ENCODE data around the gene CSHL1.
A peak's percentile ranks its signal among the peaks of the same experiment; 100 is the strongest.
"Not testable (repeated sequence)": the region's sequence is repeated elsewhere in the genome, so short reads cannot be mapped to it uniquely, and the experiment has no call there.

The CSHL1 gene

DNA sequence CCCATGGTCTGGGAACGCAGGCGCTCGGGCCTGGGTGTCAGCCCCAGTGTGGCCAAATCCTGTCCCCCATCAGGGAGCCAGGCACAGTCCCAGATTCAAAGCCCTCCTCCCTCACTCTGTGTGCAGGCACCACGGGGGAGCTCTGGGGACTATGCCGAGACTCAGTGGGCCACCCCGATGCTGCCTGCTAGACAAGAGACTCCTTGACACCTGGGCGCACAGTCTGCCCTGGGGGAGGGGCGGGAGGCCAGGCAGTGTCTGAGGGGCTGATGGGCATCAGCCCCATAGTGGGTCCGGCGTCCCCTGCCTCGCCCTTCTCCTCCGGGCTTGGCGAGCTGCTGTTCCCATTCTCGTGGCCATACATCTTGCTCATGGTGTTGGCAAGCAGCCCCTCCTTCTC lies 29.5 kb upstream of the CSHL1 start:
- no peak for DNase-seq (ENCODE audit: low read depth in 2 of 2)

- no peak for DNase-seq (ENCODE audit: low read depth in 2 of 2)
Measured at GRCh38 chr17:63939884-63940283, 28.8 kb upstream of the CSHL1 start.

- DNase-seq (ENCODE audit: low read depth in 2 of 2), result no peak
Measured at GRCh38 chr17:63939401-63939800, 28.3 kb upstream of the CSHL1 start.

DNA sequence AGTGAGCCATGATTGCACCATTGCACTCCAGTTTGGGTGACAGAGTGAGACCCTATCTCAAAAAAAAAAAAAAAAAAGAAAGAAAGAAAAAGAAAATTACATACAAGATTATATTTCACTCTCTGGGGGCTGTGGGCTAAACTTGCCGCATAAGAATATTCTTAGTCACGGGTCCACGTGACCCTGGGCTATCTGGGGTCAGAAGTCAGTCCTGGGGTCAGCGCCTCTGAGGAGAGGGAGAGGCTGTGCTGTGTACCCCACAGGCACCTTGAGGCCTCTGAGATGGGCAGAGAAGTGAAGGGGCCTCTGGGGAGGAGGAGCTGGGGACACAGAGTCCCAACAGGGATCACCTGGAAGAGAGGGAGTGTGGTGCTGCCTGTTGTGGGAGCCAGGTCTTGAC lies 26.9 kb upstream of the CSHL1 start:
- DNase-seq (ENCODE audit: low read depth in 2 of 2), result no peak

GRCh38 chr17:63937319-63937718 lies 26.3 kb upstream of the CSHL1 start:
- DNase-seq (ENCODE audit: low read depth in 2 of 2), result no peak

DNA sequence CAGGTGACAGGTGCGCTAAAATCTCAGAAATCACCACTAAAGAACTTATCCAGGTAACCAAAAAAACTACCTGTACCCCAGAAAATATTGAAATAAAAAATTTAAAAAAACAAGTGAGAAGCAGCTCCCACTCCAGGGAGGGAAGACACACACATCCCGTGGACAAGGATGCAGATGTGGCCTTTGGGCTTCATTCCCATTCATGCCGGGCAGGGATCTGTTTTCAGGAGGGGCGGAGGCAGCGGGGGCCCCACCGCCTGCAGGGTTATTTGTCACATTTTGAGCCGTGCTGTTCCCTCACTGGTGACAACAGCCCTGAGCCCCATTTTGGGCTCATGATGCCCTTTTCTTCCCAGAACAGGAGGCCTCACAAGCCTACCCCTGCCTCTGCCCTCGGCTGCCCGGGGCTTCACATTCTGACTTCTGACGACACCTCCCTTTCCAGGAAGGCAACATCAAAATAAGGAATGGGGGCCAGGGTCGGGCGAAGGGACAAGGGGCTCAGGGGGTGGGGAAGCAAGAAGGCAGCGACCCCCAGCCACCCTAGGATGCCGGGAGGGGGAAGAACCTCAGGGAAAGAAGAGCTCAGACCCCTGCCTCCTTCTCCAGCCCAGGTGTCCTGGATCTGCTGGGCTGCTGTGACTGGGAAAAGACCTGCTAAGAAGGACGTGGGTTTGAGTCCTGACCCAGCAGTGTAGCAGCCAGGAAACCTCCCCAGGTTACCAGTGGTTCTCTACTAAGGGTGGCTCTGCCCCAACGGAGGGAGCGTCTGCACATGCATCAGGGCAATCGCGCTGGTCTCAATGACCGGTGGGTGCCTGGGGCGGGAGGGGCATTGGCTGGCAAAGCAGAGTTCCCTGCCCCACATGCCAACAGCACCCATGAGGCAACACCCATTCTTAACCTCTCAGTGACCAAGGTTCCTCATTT lies 23.4 kb upstream of the CSHL1 start:
- no peak for DNase-seq (ENCODE audit: low read depth in 2 of 2)

GRCh38 chr17:63933598-63933997 lies 22.5 kb upstream of the CSHL1 start:
- no peak for DNase-seq (ENCODE audit: low read depth in 2 of 2)

DNA sequence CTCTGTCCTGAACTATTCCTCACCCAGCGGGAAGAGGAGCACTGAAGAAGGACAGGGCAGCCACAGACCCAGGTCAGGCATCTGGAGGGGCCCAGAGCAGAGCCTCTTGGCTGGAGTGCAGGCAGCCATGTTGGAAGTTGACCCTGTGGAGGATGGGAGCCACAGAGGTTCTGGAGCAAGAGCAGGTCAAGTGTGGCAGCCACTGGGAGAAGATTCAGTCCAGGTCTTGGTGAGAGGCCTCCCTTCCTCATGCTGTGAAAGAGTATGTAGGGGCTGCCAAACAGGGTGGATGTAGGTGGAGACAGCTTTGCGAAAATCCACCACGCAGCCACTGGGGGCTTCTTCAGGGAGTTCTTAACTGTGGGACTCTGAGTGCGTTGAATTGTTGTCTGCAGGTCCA lies 21.7 kb upstream of the CSHL1 start:
- DNase-seq (ENCODE audit: low read depth in 2 of 2), result no peak

GRCh38 chr17:63931981-63932561 lies 21.0 kb upstream of the CSHL1 start, which contains the start of gene CD79B:
Gene CD79B, minus strand, starts transcription at chr17:63932331. Its CDS starts 70 bp downstream, at chr17:63932261.
- peak in 1 of 2 donors; percentile 21 for DNase-seq (ENCODE audit: low read depth in 2 of 2)

GRCh38 chr17:63930951-63931575 lies 20.0 kb upstream of the CSHL1 start:
- DNase-seq (ENCODE audit: low read depth in 2 of 2), result peak; percentile 39 to 52

- no peak for DNase-seq (ENCODE audit: low read depth in 2 of 2)
Measured at GRCh38 chr17:63929860-63930766, 19.1 kb upstream of the CSHL1 start.

DNA sequence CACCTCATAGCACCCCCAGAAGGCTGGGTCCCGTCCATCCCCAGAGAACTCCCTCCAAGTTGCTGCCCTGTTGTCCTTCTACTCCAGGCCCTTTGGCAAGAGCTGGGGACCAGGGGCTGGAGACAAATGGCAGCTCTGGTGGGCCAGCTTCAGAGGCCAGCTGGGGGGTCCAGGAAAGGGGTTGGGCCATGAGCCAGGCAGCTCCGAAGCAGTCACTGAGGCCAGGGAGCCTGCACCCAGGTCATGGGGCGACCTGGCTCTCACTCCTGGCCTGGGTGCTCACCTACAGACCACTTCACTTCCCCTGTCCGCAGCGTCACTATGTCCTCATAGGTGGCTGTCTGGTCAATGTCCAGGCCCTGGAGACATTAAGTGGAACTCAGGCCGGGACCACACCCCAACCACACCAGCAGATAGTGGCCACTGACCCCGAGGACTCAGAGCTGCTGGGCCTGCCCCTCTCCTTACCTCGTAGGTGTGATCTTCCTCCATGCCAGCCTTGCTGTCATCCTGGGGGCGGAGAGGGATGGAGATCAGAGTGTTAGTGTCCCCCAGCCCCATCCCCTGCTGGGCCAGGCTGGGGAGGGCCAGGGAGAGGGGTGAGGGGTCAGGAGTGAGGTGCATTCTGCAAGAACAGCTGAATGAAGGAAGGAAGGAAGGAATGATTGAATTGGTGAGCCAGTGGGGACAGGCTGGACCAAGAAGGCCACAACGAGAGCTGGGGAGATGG lies 18.1 kb upstream of the CSHL1 start:
- no peak for DNase-seq (ENCODE audit: low read depth in 2 of 2)

DNA sequence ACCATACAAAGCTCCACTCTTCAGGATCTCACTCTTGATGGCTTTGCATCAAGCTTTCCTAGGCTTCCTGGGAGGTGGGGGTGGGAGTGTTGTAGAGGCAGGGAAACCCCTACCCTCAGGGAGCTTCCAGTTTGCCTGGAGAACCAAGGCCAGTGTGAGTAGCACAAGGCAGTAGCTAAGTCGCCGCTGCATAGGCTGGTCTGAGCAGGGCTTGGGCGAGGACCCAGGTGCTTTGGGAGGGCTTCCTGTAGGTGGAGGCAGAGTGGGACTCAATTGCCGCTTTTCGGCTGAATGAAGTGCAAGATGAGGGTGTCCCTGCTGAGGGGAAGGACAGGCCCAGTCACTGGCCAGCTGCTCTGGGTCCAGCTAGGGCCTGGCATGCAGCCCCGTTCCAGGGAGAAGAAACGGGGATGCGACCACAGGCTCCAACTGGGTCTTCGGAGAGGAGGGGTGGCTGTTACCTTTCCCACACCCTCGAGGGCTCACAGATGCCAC lies 17.2 kb upstream of the CSHL1 start:
- no peak for DNase-seq (ENCODE audit: low read depth in 2 of 2)

DNA sequence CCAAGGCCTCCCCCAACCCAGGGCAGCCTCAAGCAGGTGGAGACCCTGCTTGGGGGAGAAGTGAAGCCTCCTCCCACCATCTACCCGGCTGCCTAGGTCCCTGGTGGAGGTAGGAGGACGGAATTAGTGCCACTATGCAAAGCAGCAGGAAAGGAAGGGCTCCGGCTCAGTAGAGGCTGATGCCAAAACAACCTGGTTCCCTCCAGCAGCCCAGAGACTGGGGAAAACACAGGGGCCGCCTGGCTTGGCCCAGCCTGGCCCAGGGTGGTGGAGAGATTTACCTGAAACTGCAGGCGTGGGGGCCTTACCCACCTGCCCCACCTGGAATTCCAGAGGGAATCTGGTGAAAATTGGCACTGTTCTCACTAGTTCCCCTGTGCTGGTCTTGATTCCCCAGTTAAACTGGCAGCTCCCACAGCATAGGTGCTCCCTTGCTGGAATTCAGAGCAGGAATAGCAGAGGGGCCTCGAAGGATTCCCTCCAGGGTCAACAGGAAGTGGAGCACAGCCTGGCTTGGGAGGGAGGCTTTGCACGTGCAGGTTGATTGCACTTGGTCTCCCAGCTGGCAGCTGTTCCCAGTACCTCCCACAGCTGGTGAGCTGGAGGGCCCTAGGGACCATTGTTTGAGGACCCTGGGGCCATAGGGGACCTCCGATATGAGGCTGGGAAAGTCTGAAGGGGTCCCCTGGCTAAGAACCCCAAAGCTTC lies 16.6 kb upstream of the CSHL1 start:
- DNase-seq (ENCODE audit: low read depth in 2 of 2), result no peak

DNA sequence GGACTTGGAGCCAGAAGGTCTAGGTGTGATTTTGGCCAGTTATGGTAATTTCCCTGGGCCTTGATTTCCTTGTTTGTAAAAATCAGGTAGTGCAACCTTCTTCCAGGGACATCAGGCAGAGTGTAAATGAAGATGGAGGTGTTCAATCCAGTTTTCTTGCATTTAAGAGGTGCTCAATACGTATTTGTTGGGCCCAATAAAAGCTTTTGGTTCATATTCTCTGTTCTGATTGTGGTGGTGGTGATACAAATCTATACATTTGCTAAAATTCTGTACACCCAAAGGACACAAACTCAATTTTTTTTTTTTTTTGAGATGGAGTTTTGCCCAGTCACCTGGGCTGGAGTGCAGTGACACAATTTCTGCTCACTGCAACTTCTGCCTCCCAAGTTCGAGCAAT lies 15.1 kb upstream of the CSHL1 start:
- no peak for DNase-seq (ENCODE audit: low read depth in 2 of 2)

- DNase-seq (ENCODE audit: low read depth in 2 of 2), result no peak
Measured at GRCh38 chr17:63925615-63926014, 14.6 kb upstream of the CSHL1 start.

- not testable (repeated sequence) for DNase-seq (ENCODE audit: low read depth in 2 of 2)
Measured at GRCh38 chr17:63922402-63922801, 11.3 kb upstream of the CSHL1 start.

DNA sequence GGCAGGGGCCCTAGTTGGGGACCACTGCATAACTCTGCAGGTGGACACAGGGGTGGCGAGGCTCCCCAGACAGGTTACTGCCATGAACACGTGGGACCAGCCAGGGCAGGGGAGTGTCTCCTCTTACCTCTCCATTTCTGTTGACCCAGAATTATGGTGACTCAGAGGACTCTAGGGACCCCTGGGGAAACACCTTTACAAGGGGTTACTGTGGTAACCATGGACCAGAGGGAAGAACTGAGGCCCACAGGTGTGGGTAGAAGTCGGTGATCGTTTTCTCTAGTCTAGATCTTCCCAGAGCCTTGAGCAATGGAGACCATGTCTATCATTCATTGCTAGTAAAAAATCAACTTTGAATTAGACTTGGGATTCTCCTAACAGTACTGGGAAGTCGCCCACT lies 9.7 kb upstream of the CSHL1 start:
- DNase-seq (ENCODE audit: low read depth in 2 of 2), result not testable (repeated sequence)

DNA sequence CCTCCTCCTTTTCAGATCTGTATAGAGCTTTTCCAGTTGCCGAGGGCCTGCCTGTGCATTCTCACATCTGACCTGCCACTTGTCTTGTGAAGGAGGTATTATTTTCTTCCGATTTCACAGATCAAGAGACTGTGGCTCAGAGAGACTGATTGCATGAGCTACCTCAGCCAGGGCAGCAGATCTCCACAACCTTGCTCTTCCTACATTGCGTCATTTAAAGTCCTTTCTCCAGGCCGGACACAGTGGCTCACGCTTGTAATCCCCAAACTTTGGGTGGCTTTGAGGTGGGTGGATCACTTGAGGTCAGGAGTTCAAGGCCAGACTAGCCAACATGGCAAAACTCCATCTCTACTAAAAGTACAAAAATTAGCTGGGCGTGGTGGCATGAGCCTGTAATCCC lies 9.0 kb upstream of the CSHL1 start:
- not testable (repeated sequence) for DNase-seq (ENCODE audit: low read depth in 2 of 2)

DNA sequence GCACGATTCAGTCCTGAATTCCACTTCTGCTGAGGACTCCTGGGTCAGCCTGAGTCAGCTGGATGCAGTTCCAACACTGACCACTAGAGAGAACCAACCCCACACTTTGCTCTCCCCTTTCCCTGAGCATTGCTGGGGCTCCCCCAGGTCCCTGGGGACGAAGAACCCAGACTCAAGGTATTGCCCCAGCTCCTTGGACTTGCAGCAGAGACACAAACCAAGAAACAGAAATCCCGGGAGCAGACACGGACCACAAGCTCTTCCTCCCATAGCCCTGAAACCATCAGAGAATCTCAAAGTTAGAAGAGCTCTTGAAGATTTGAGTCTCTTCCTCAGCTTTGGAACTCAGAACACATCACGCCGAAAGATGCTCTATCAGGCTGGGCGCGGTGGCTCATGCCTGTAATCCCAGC lies 8.3 kb upstream of the CSHL1 start:
- peak; percentile 33 to 57 for DNase-seq (ENCODE audit: low read depth in 2 of 2)
